PFSK-1 (cell line): Measurements from ENCODE around the gene MEG3.

Experiments
- FOXP2 ChIP-seq: optimal IDR thresholded peaks from 2 replicates; pipeline ENCODE3; 2011; ENCODE audit warnings: borderline replicate concordance, control low read depth, inconsistent platforms; ENCODE audit not compliant: insufficient read depth; ENCODE audit errors: extremely low read length, extremely low read depth
- POLR2AphosphoS5 ChIP-seq: IDR thresholded peaks from 2 replicates; pipeline ENCODE4 v1.6.1; 2012; ENCODE audit warnings: low read depth, mild to moderate bottlenecking, control low read depth, low read length, moderate library complexity
- SIN3A ChIP-seq: IDR thresholded peaks from 2 replicates; pipeline ENCODE4 v1.6.1; 2012; ENCODE audit warnings: mild to moderate bottlenecking, low read length, moderate library complexity, borderline replicate concordance; ENCODE audit not compliant: insufficient read depth
- TAF1 ChIP-seq: IDR thresholded peaks from 2 replicates; pipeline ENCODE4 v1.6.1; 2012; ENCODE audit warnings: low read length, control low read depth, borderline replicate concordance; ENCODE audit not compliant: insufficient read depth
- TF ChIP-seq, protein P1 (sequence below), 2 experiments: IDR thresholded peaks; 2 replicates each; pipeline versions ENCODE4 v1.6.1 to v1.8.0; 2011 to 2012; ENCODE audit warnings: low read depth in 2 of 2, low read length in 2 of 2, control low read depth in 1 of 2, inconsistent platforms in 1 of 2, mild to moderate bottlenecking in 1 of 2, moderate library complexity in 1 of 2; ENCODE audit not compliant: insufficient read depth in 1 of 2

Gene MEG3

DNA sequence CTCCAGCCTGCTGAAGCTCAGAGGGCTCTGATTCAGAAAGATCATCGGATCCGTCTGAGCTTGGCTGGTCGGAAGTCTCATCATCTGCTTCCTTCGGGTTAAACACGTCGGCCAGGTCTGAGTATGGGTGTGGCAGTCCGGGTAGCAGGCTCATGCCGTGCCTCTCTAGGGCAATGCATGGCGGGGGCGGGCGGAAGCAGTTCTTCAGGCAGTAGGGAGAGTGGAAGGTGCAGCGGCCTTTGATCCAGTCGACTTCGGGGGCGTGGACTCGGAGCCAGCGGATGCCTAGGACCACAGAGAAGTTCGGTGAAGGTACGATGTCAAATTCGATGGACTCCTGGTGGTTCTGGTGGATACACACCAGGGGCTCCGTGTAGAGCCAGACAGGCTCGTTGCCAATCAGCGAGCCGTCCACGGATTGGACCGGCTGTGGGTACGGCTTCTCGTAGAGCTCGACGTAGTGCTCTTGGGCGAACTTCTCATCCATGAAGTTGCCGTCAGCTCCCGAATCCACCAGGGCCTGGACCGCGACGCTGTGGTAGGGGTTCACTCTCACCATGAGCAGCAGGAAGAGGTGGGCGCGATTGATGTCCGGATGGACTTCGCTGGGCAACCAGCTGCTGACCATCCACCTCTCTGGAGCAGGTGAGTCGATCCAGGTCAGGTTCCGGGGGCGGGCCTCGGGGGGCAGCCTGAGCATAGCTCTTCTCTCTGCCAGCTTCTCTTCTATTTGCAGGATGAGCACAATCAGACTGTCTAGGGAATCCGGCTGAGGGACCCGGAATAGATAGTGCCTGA, 57.3 kb downstream of the MEG3 start:
- no peak for TF ChIP-seq POLR2AphosphoS5
- no peak for TF ChIP-seq FOXP2
- TF ChIP-seq, protein P1, sequence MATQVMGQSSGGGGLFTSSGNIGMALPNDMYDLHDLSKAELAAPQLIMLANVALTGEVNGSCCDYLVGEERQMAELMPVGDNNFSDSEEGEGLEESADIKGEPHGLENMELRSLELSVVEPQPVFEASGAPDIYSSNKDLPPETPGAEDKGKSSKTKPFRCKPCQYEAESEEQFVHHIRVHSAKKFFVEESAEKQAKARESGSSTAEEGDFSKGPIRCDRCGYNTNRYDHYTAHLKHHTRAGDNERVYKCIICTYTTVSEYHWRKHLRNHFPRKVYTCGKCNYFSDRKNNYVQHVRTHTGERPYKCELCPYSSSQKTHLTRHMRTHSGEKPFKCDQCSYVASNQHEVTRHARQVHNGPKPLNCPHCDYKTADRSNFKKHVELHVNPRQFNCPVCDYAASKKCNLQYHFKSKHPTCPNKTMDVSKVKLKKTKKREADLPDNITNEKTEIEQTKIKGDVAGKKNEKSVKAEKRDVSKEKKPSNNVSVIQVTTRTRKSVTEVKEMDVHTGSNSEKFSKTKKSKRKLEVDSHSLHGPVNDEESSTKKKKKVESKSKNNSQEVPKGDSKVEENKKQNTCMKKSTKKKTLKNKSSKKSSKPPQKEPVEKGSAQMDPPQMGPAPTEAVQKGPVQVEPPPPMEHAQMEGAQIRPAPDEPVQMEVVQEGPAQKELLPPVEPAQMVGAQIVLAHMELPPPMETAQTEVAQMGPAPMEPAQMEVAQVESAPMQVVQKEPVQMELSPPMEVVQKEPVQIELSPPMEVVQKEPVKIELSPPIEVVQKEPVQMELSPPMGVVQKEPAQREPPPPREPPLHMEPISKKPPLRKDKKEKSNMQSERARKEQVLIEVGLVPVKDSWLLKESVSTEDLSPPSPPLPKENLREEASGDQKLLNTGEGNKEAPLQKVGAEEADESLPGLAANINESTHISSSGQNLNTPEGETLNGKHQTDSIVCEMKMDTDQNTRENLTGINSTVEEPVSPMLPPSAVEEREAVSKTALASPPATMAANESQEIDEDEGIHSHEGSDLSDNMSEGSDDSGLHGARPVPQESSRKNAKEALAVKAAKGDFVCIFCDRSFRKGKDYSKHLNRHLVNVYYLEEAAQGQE (IDR thresholded peaks at IDR 0.05; ENCODE audit: insufficient read depth in 1 of 2, low read depth in 2 of 2, low read length in 2 of 2): no peak
- no peak for TF ChIP-seq TAF1
- TF ChIP-seq SIN3A: no peak

DNA sequence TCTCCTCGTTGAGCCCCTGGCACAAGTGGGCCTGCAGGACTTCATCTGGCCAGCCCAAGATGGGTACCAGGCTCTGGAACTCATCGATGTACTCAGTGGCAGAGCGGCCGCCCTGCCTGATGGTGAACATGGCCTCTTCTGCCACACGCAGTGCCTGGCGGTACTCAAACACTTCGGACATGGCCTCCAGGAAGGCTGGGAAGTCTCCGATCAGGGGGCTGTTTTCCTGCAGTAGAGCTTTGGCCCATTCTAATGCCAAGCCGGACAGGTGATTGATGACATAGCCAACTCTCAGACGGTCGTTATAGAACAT, 57.8 kb downstream of the MEG3 start:
- no peak for TF ChIP-seq FOXP2
- no peak for TF ChIP-seq POLR2AphosphoS5
- no peak for TF ChIP-seq SIN3A
- TF ChIP-seq, protein P1 (IDR thresholded peaks at IDR 0.05; ENCODE audit: insufficient read depth in 1 of 2, low read depth in 2 of 2, low read length in 2 of 2): no peak
- TF ChIP-seq TAF1: no peak

DNA sequence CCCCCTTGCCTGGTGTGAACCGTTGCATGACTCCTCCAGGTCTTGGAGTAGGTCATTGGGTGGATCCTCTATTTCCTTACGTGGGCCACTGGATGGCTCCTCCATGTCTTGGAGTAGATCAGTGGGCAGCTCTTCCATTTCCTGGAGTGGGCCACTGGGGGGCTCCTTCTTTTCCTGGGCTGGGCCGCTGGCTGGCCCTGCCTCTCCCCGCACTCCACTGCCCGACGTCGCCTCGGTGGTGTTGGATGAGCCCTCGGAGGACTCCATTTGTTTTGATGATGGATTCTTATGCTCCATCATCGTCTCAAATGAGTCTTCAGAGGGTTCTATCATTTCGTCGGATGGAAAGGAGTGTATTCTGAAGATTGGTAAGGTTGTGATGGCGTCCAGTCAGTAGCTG, 58.5 kb downstream of the MEG3 start:
- no peak for TF ChIP-seq SIN3A
- TF ChIP-seq FOXP2: no peak
- no peak for TF ChIP-seq POLR2AphosphoS5
- TF ChIP-seq TAF1: no peak
- TF ChIP-seq, protein P1 (IDR thresholded peaks at IDR 0.05; ENCODE audit: insufficient read depth in 1 of 2, low read depth in 2 of 2, low read length in 2 of 2): no peak

DNA sequence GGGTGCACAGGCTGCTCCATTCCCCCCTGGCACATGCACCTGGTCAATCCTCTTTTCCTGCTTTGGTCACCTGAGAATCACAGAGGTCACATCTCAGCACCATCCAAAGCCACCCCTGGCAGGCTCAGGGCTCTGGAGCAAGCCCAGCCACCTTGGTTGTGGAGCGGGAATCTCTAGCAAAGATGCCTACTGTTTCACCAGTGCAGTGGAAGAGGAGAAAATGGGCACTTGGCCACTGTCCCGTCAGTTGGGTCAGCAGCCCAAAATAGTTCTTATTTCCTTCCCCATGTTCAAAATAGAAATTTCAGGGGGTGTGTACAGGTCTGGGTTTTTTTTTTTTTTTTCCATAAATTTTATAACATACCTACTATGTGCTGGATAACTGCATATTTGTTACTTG, 59.3 kb downstream of the MEG3 start:
- TF ChIP-seq FOXP2 (no peak), TAF1 (no peak)
- TF ChIP-seq, protein P1 (IDR thresholded peaks at IDR 0.05; ENCODE audit: insufficient read depth in 1 of 2, low read depth in 2 of 2, low read length in 2 of 2): no peak

DNA sequence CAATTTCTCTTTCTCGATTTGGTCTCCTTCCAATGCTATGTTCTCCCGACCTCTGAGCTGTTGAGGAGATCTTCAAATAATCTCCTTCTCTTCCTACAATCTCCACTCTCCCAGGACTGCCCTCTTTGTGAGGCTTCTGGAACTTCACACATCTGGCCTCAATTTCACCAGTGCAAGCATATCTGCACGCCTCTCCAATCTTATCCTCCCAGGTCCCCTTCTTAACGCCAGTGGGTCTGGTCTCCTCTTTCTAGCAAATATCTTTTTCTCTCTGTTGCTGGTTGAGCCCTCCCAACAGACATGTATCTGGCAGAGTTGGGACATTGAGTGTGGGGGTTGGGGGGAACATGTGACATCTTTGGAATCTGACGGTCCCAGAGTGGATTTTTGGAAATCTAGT, 59.7 kb downstream of the MEG3 start:
- no peak for TF ChIP-seq TAF1
- TF ChIP-seq POLR2AphosphoS5: no peak; the same call in 1 of the 2 replicates
- no peak for TF ChIP-seq FOXP2
- TF ChIP-seq SIN3A: no peak
- TF ChIP-seq, protein P1 (IDR thresholded peaks at IDR 0.05; ENCODE audit: insufficient read depth in 1 of 2, low read depth in 2 of 2, low read length in 2 of 2): no peak
